Activated naive CD8-positive, alpha-beta T cell treated with anti-CD3 and anti-CD28 coated beads, Interleukin-2, amount 50 U/mL, for 16 hours (primary cell): ENCODE results near the gene E2F7.

ENCODE experiments used
- DNase-seq: peaks from one replicate; pipeline ENCODE4 v3.0.0-alpha.2; 2020; ENCODE audit warnings: low read depth, low spot score

Gene E2F7

GRCh38 chr12:77016606-77017005 lies 48.8 kb downstream of the E2F7 start:
- DNase-seq = no peak

- no peak for DNase-seq
Measured at GRCh38 chr12:77013091-77013490, 52.3 kb downstream of the E2F7 start.

GRCh38 chr12:77010691-77011548 lies 54.4 kb downstream of the E2F7 start:
- peak; percentile 42 for DNase-seq

GRCh38 chr12:77007476-77007875 lies 57.9 kb downstream of the E2F7 start:
- DNase-seq = no peak

GRCh38 chr12:77005611-77006098 lies 59.7 kb downstream of the E2F7 start:
- DNase-seq = no peak

- DNase-seq = no peak
Measured at GRCh38 chr12:77003914-77004313, 61.5 kb downstream of the E2F7 start.

GRCh38 chr12:77003246-77003645 lies 62.1 kb downstream of the E2F7 start:
- DNase-seq = no peak

- DNase-seq = no peak
Measured at GRCh38 chr12:77002382-77002781, 63.0 kb downstream of the E2F7 start.

GRCh38 chr12:77001276-77001675 lies 64.1 kb downstream of the E2F7 start:
- no peak for DNase-seq

GRCh38 chr12:76998908-76999556 lies 66.3 kb downstream of the E2F7 start:
- no peak for DNase-seq

- DNase-seq = no peak
Measured at GRCh38 chr12:76998386-76998785, 67.0 kb downstream of the E2F7 start.

- DNase-seq = no peak
Measured at GRCh38 chr12:76997011-76997780, 68.2 kb downstream of the E2F7 start.

GRCh38 chr12:76990716-76991115 lies 74.7 kb downstream of the E2F7 start:
- DNase-seq = no peak

- DNase-seq = no peak
Measured at GRCh38 chr12:76984566-76984965, 80.8 kb downstream of the E2F7 start.

- no peak for DNase-seq
Measured at GRCh38 chr12:76983420-76983819, 81.9 kb downstream of the E2F7 start.

- DNase-seq = no peak
Measured at GRCh38 chr12:76980196-76980595, 85.2 kb downstream of the E2F7 start.

GRCh38 chr12:76976777-76977382 lies 88.5 kb downstream of the E2F7 start:
- no peak for DNase-seq
